ENCODE data around the gene ISY1. TPM values are rescaled to one million over a fixed set of nuclear protein-coding genes. Genes with fewer than 3 reads are reported as not detected.
A peak's percentile ranks its signal among the peaks of the same experiment; 100 is the strongest.
"Not testable (repeated sequence)": the region's sequence is repeated elsewhere in the genome, so short reads cannot be mapped to it uniquely, and the experiment has no call there.

The ISY1 gene
- total RNA-seq, 1 donor: 20.6 TPM

GRCh38 chr3:129173206-129173605 lies 12.3 kb upstream of the ISY1 start:
- H3K4me3 ChIP-seq (ENCODE audit: low read depth, low read length): no peak overlapping the region
- TF ChIP-seq, protein P1, sequence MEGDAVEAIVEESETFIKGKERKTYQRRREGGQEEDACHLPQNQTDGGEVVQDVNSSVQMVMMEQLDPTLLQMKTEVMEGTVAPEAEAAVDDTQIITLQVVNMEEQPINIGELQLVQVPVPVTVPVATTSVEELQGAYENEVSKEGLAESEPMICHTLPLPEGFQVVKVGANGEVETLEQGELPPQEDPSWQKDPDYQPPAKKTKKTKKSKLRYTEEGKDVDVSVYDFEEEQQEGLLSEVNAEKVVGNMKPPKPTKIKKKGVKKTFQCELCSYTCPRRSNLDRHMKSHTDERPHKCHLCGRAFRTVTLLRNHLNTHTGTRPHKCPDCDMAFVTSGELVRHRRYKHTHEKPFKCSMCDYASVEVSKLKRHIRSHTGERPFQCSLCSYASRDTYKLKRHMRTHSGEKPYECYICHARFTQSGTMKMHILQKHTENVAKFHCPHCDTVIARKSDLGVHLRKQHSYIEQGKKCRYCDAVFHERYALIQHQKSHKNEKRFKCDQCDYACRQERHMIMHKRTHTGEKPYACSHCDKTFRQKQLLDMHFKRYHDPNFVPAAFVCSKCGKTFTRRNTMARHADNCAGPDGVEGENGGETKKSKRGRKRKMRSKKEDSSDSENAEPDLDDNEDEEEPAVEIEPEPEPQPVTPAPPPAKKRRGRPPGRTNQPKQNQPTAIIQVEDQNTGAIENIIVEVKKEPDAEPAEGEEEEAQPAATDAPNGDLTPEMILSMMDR (IDR thresholded peaks at IDR 0.05; ENCODE audit: insufficient read depth, low read length): no peak
- DNase-seq (ENCODE audit: low read depth): no peak

DNA sequence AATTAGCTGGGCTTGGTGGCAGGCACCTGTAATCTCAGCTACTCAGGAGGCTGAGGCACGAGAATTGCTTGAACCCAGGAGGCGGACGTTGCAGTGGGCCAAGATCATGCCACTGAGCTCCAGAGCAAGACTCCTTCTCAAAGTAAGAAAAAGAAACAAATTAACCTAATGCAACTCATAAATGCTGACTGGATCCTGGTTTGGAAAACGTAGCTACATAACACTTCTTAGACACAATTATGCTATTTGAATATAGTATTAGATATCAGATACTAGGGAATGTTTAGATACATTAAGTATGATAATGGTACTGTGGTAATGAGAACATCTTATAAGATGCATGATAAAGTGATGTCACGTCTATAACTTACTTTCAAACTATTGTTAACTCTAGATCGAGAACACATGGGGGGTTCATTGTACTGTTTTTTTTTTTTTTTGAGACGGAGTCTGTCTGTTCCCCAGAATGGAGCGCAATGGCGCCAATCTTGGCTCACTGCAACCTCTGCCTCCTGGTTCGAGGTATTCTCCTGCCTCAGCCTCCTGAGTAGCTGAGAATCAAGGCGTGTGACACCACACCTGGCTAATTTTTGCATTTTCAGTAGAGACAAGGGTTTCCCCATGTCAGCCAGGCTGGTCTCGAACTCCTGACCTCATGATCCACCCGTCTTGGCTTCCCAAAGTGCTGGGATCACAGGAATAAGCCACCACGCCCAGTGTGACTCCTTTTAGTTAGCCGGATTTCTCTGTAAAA lies 5.9 kb upstream of the ISY1 start:
- no peak for DNase-seq (ENCODE audit: low read depth)
- TF ChIP-seq, protein P1 (IDR thresholded peaks at IDR 0.05; ENCODE audit: insufficient read depth, low read length): no peak
- H3K4me3 ChIP-seq (ENCODE audit: low read depth, low read length): no peak overlapping the region

GRCh38 chr3:129165594-129165993 lies 4.7 kb upstream of the ISY1 start:
- not testable (repeated sequence) for H3K4me3 ChIP-seq (ENCODE audit: low read depth, low read length); DNase-seq (ENCODE audit: low read depth)

GRCh38 chr3:129164500-129164899 lies 3.6 kb upstream of the ISY1 start:
- no peak for DNase-seq (ENCODE audit: low read depth)
- TF ChIP-seq, protein P1 (IDR thresholded peaks at IDR 0.05; ENCODE audit: insufficient read depth, low read length): no peak

GRCh38 chr3:129162729-129163579 lies 2.1 kb upstream of the ISY1 start:
- H3K4me3 ChIP-seq (ENCODE audit: low read depth, low read length): no peak overlapping the region
- TF ChIP-seq, protein P1 (IDR thresholded peaks at IDR 0.05; ENCODE audit: insufficient read depth, low read length): peak; percentile 22
- DNase-seq (ENCODE audit: low read depth): no peak

More at GRCh38 chr3:129164500-129164899, 3.6 kb upstream of the ISY1 start:
- no peak overlapping the region for H3K4me3 ChIP-seq (ENCODE audit: low read depth, low read length)

GRCh38 chr3:129161860-129162271 lies 1.0 kb upstream of the ISY1 start:
- no peak for DNase-seq (ENCODE audit: low read depth)
- TF ChIP-seq, protein P1 (IDR thresholded peaks at IDR 0.05; ENCODE audit: insufficient read depth, low read length): no peak
- H3K4me3 ChIP-seq (ENCODE audit: low read depth, low read length): peak overlapping the region; percentile 92

- TF ChIP-seq, protein P1 (IDR thresholded peaks at IDR 0.05; ENCODE audit: insufficient read depth, low read length): no peak
- no peak for DNase-seq (ENCODE audit: low read depth)
- H3K4me3 ChIP-seq (ENCODE audit: low read depth, low read length): no peak overlapping the region
These were observed 16.1 kb downstream of the ISY1 start for GRCh38 chr3:129144786-129145185.

GRCh38 chr3:129141011-129141410 lies 19.9 kb downstream of the ISY1 start:
- DNase-seq (ENCODE audit: low read depth); H3K4me3 ChIP-seq (ENCODE audit: low read depth, low read length): not testable (repeated sequence)

Data from fibroblast of the aortic adventitia (primary cell).